H9 (cell line): Measurements from ENCODE around the gene PXDN. TPM values are rescaled to one million over a fixed set of nuclear protein-coding genes. Genes with fewer than 3 reads are reported as not detected.

ENCODE experiments used
- DNase-seq: peaks from one replicate; pipeline ENCODE4 v3.0.0-alpha.2; 2017
- H2AFZ ChIP-seq: one replicate; pipeline ENCODE4 v1.6.1; 2013; ENCODE audit warnings: mild to moderate bottlenecking, low read length, control low read depth, moderate library complexity
- H2AK5ac ChIP-seq: 2 replicates; pipeline ENCODE4 v1.6.1; 2013; ENCODE audit warnings: low read length, control low read depth, mixed read lengths; ENCODE audit not compliant: insufficient read length
- H2BK120ac ChIP-seq: one replicate; pipeline ENCODE4 v1.6.1; 2013; ENCODE audit warnings: low read depth, mild to moderate bottlenecking, low read length, control low read depth, inconsistent platforms; ENCODE audit not compliant: poor library complexity, severe bottlenecking
- H2BK12ac ChIP-seq: 2 replicates; pipeline ENCODE4 v1.6.1; 2013; ENCODE audit warnings: low read length, control low read depth, mixed read lengths, low read depth; ENCODE audit not compliant: insufficient read length
- H2BK15ac ChIP-seq: 2 replicates; pipeline ENCODE4 v1.6.1; 2013; ENCODE audit warnings: low read depth, low read length, control low read depth
- H2BK20ac ChIP-seq: one replicate; pipeline ENCODE4 v1.6.1; 2013; ENCODE audit warnings: low read depth, mild to moderate bottlenecking, low read length, control low read depth, inconsistent platforms; ENCODE audit not compliant: poor library complexity, severe bottlenecking
- H2BK5ac ChIP-seq: 2 replicates; pipeline ENCODE4 v1.6.1; 2013; ENCODE audit warnings: low read length, control low read depth, mixed read lengths; ENCODE audit not compliant: insufficient read length
- H3K14ac ChIP-seq: 2 replicates; pipeline ENCODE4 v1.6.1; 2013; ENCODE audit warnings: low read length, control low read depth; ENCODE audit not compliant: insufficient read depth
- H3K18ac ChIP-seq: 2 replicates; pipeline ENCODE4 v1.6.1; 2013; ENCODE audit warnings: low read depth, mild to moderate bottlenecking, mixed read lengths, low read length, control low read depth; ENCODE audit not compliant: insufficient read length
- H3K23ac ChIP-seq: 2 replicates; pipeline ENCODE4 v1.6.1; 2013; ENCODE audit warnings: low read length, control low read depth, mixed read lengths, low read depth; ENCODE audit not compliant: insufficient read length
- H3K23me2 ChIP-seq: 2 replicates; pipeline ENCODE4 v1.6.1; 2013; ENCODE audit warnings: low read depth, mild to moderate bottlenecking, mixed read lengths, low read length, control low read depth; ENCODE audit not compliant: insufficient read length, poor library complexity, severe bottlenecking
- H3K27ac ChIP-seq: 2 replicates; pipeline ENCODE4 v1.5.1; 2013; ENCODE audit warnings: low read length, control low read depth, mixed read lengths, low read depth; ENCODE audit not compliant: insufficient read length
- H3K27me3 ChIP-seq: 2 replicates; pipeline ENCODE4 v1.6.1; 2013; ENCODE audit warnings: low read length, control low read depth, inconsistent platforms; ENCODE audit not compliant: insufficient read depth
- H3K4ac ChIP-seq: 2 replicates; pipeline ENCODE4 v1.6.1; 2013; ENCODE audit warnings: low read depth, mild to moderate bottlenecking, control low read depth, inconsistent platforms, low read length, moderate library complexity
- H3K4me1 ChIP-seq: 2 replicates; pipeline ENCODE4 v1.6.1; 2013; ENCODE audit warnings: low read length, control low read depth, inconsistent platforms; ENCODE audit not compliant: insufficient read depth
- H3K4me2 ChIP-seq: 2 replicates; pipeline ENCODE4 v1.6.1; 2013; ENCODE audit warnings: low read length, control low read depth, mixed read lengths; ENCODE audit not compliant: insufficient read length, insufficient read depth
- H3K56ac ChIP-seq: 2 replicates; pipeline ENCODE4 v1.6.1; 2013; ENCODE audit warnings: low read depth, mild to moderate bottlenecking, mixed read lengths, low read length, control low read depth; ENCODE audit not compliant: insufficient read length
- H3K79me1 ChIP-seq: 2 replicates; pipeline ENCODE4 v1.6.1; 2013; ENCODE audit warnings: low read depth, mild to moderate bottlenecking, moderate library complexity, low read length, control low read depth, inconsistent platforms; ENCODE audit not compliant: insufficient read depth, poor library complexity, severe bottlenecking
- H3K79me2 ChIP-seq: 2 replicates; pipeline ENCODE4 v1.6.1; 2013; ENCODE audit warnings: low read length, control low read depth, inconsistent platforms; ENCODE audit not compliant: insufficient read depth
- H3K9ac ChIP-seq: 2 replicates; pipeline ENCODE4 v1.6.1; 2013; ENCODE audit warnings: low read length, control low read depth, mixed read lengths; ENCODE audit not compliant: insufficient read length; ENCODE audit errors: extremely low read depth
- H3K9me3 ChIP-seq: one replicate; pipeline ENCODE4 v1.6.1; 2013; ENCODE audit warnings: low read depth, low read length, inconsistent platforms; ENCODE audit not compliant: control insufficient read depth
- H3T11ph ChIP-seq: one replicate; pipeline ENCODE4 v1.6.1; 2013; ENCODE audit warnings: mild to moderate bottlenecking, low read length, control low read depth, inconsistent platforms
- H4K20me1 ChIP-seq: one replicate; pipeline ENCODE4 v1.6.1; 2013; ENCODE audit not compliant: control insufficient read depth, insufficient read length, insufficient read depth
- H4K5ac ChIP-seq: 2 replicates; pipeline ENCODE4 v1.6.1; 2013; ENCODE audit warnings: low read depth, mild to moderate bottlenecking, mixed read lengths, low read length, control low read depth; ENCODE audit not compliant: insufficient read length
- H4K8ac ChIP-seq: replicated peaks from 2 replicates; pipeline ENCODE4 v1.6.1; 2013; ENCODE audit warnings: low read length, control low read depth, mixed read lengths, low read depth; ENCODE audit not compliant: insufficient read length
- H4K91ac ChIP-seq: 2 replicates; pipeline ENCODE4 v1.6.1; 2013; ENCODE audit warnings: low read depth, mild to moderate bottlenecking, moderate library complexity, mixed read lengths, low read length, control low read depth; ENCODE audit not compliant: insufficient read length
- H3K27ac Mint-ChIP-seq, 3 experiments: 2 replicates in 2 of 3; 3 replicates in 1 of 3; pipeline ENCODE4 v1.8.0; 2020 to 2021; ENCODE audit warnings: mixed read lengths in 3 of 3, mild to moderate bottlenecking in 1 of 3, moderate library complexity in 1 of 3
- H3K27me3 Mint-ChIP-seq: 2 replicates; pipeline ENCODE4 v1.8.0; 2021; ENCODE audit warnings: low read depth, mild to moderate bottlenecking, moderate library complexity, mixed read lengths
- H3K36me3 Mint-ChIP-seq, 3 experiments: 2 replicates in 2 of 3; 3 replicates in 1 of 3; pipeline ENCODE4 v1.8.0; 2020 to 2021; ENCODE audit warnings: low read depth in 3 of 3, mixed read lengths in 3 of 3; ENCODE audit not compliant: insufficient read depth in 1 of 3
- H3K4me1 Mint-ChIP-seq, 2 experiments: 2 replicates each; pipeline ENCODE4 v1.8.0; 2020; ENCODE audit warnings: mixed read lengths in 2 of 2
- H3K4me3 Mint-ChIP-seq, 2 experiments: 2 replicates in 1 of 2; 3 replicates in 1 of 2; pipeline ENCODE4 v1.8.0; 2020 to 2021; ENCODE audit warnings: mild to moderate bottlenecking in 2 of 2, mixed read lengths in 2 of 2, moderate library complexity in 1 of 2
- H3K9me3 Mint-ChIP-seq, 2 experiments: 2 replicates in 1 of 2; 3 replicates in 1 of 2; pipeline ENCODE4 v1.8.0; 2020; ENCODE audit warnings: mild to moderate bottlenecking in 2 of 2, mixed read lengths in 2 of 2, moderate library complexity in 1 of 2
- WGBS: extraction: QIAGEN DNeasy Blood & Tissue Kit; methylation state at CpG from one replicate; pipeline ENCODE4 v1.1.7; 2013; ENCODE audit warnings: missing lambda C conversion rate, low lambda C conversion rate, mixed read lengths; ENCODE audit not compliant: insufficient read length; ENCODE audit errors: extremely low coverage; 5-methylcytosine and 5-hydroxymethylcytosine counted together
- total RNA-seq: library from RNA; stranded (reverse); gene quantifications from 2 replicates; pipeline ENCODE4 v1.2.1, GENCODE V29; 2021
- TF ChIP-seq, protein P1 (sequence below): fragments of 200-600 bp; sonication (generic); conservative IDR thresholded peaks from 3 replicates; pipeline ENCODE4 v1.8.0; 2021; ENCODE audit warnings: antibody characterized with exemption, mild to moderate bottlenecking

Gene PXDN
- total RNA-seq, 1 experiment from 2014 or later = 146 TPM

DNA sequence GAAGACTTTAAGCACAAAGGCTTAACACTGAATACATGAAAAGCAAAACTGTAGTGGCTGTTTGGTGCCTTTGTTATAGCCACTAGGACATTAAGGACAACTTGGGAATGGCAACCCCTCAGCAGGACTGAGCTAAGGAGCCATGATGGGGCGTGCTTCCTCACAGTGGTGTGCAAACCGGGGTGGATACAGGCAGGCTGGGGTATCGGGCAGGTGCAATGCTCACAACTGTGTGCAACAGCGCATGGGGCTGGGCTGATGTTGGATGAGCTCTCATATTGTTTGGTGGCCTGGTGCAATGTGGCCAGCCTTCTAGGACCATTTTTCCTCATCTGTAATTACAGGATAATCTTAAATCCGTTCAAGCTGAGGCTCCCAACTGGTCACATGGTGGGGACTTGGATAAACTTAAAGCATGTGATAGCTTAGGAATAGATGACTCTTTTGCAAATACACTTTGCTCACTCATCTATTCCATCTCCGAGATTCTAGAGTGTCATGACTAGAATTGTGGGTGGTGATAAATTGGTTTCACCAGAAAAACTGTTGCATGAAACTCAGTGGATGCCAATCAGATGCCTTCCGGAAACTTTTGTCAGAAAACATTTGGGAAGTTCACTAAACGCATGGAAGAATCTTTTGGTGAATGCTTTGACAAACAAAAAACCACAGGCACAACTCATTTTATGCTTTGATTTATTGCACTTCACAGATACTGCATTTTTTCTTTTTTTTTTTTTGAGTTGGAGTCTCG lies 116.5 kb downstream of the PXDN start:
- Histone ChIP-seq H3K23ac (no peak overlapping the region), H2BK20ac (no peak overlapping the region), H3K79me2 (no peaks in the 10 kb centered on the region), H2BK15ac (no peak overlapping the region), H2BK5ac (no peak overlapping the region), H3K9me3 (no peaks in the 10 kb centered on the region), H4K91ac (no peak overlapping the region), H3K79me1 (no peaks in the 10 kb centered on the region), H3K56ac (no peak overlapping the region), H2AK5ac (no peak overlapping the region), H3T11ph (no peak overlapping the region), H3K4me2 (no peak overlapping the region), H2BK120ac (no peak overlapping the region), H3K14ac (no peak overlapping the region), H3K4me1 (peaks cover 8% of the 10 kb centered on the region), H4K20me1 (no peaks in the 10 kb centered on the region), H2AFZ (no peak overlapping the region), H3K27ac (no peak overlapping the region), H3K27me3 (no peaks in the 10 kb centered on the region), H3K18ac (no peak overlapping the region), H3K4ac (no peak overlapping the region), H4K8ac (no peak overlapping the region), H4K5ac (no peak overlapping the region), H3K9ac (no peak overlapping the region), H3K23me2 (peaks cover 5% of the 10 kb centered on the region), H2BK12ac (no peak overlapping the region)
- peak overlapping the region in 2 of 3 experiments; percentile 29 to 95; a peak in 3 of 7 replicates for H3K27ac Mint-ChIP-seq
- peaks cover 0 to 6% of the 10 kb centered on the region in 2 experiments; a peak in 3 of 5 replicates for H3K9me3 Mint-ChIP-seq
- TF ChIP-seq, protein P1, sequence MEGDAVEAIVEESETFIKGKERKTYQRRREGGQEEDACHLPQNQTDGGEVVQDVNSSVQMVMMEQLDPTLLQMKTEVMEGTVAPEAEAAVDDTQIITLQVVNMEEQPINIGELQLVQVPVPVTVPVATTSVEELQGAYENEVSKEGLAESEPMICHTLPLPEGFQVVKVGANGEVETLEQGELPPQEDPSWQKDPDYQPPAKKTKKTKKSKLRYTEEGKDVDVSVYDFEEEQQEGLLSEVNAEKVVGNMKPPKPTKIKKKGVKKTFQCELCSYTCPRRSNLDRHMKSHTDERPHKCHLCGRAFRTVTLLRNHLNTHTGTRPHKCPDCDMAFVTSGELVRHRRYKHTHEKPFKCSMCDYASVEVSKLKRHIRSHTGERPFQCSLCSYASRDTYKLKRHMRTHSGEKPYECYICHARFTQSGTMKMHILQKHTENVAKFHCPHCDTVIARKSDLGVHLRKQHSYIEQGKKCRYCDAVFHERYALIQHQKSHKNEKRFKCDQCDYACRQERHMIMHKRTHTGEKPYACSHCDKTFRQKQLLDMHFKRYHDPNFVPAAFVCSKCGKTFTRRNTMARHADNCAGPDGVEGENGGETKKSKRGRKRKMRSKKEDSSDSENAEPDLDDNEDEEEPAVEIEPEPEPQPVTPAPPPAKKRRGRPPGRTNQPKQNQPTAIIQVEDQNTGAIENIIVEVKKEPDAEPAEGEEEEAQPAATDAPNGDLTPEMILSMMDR = no peak
- peaks cover 23 to 38% (median 30%) of the 10 kb centered on the region in 3 experiments for H3K36me3 Mint-ChIP-seq
- WGBS = no CpG with 5 or more reads among the region's 9 CpGs
- H3K4me1 Mint-ChIP-seq = peaks cover 35 to 38% of the 10 kb centered on the region in 2 experiments
- no peak overlapping the region; a peak in 1 of 5 replicates for H3K4me3 Mint-ChIP-seq
- H3K27me3 Mint-ChIP-seq = no peaks in the 10 kb centered on the region
- DNase-seq = no peak
